ENCODE measurements around the gene AGAP1. TPM values are rescaled to one million over a fixed set of nuclear protein-coding genes. Genes with fewer than 3 reads are reported as not detected.

AGAP1 gene
- total and polyA plus RNA-seq, 2 donors from 2014 or later, result 8.1 to 44.5 TPM

DNA sequence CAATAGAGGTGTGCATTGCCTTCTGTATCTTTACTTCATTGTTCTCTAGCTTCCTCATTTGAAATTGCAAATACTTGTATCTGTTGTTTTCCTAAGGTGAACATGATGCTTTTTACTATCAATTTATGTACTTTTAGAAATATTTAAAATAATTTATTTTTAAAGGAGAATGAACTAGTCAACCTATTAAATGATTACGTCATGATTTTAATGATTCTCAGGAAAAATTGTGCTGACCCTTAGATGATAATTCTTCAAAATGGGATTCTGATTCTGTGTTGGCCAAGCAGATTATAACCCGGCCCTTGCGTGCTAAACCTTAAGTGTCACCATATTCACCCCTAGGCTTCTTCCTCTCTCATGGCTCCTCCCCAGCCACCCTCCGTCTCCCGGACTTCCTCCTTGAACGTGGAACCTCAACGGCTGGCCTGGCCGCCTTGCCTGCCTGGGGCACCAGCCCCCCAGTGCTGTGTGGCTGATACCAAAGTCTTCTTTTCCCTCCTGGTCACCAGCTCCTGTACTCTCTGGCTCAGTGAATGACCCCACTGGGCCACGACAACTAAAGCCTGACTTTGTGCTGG is 382.3 kb downstream of the AGAP1 start:
- no peaks in the 10 kb centered on the region for H3K4me1 ChIP-seq (ENCODE audit: control insufficient read depth in 2 of 3, insufficient read depth in 2 of 3, low read depth in 1 of 3, low read length in 3 of 3)
- TF ChIP-seq, protein P1, sequence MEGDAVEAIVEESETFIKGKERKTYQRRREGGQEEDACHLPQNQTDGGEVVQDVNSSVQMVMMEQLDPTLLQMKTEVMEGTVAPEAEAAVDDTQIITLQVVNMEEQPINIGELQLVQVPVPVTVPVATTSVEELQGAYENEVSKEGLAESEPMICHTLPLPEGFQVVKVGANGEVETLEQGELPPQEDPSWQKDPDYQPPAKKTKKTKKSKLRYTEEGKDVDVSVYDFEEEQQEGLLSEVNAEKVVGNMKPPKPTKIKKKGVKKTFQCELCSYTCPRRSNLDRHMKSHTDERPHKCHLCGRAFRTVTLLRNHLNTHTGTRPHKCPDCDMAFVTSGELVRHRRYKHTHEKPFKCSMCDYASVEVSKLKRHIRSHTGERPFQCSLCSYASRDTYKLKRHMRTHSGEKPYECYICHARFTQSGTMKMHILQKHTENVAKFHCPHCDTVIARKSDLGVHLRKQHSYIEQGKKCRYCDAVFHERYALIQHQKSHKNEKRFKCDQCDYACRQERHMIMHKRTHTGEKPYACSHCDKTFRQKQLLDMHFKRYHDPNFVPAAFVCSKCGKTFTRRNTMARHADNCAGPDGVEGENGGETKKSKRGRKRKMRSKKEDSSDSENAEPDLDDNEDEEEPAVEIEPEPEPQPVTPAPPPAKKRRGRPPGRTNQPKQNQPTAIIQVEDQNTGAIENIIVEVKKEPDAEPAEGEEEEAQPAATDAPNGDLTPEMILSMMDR (IDR thresholded peaks at IDR 0.05; ENCODE audit: borderline replicate concordance, extremely low read depth, insufficient read depth), result no peak
- no peak overlapping the region for H3K4me3 ChIP-seq (ENCODE audit: low read length in 3 of 3)
- H3K9me3 ChIP-seq (ENCODE audit: control insufficient read depth in 2 of 3, insufficient read depth in 1 of 3, low read length in 3 of 3), result no peaks in the 10 kb centered on the region
- intact Hi-C loops (cut with DNase I), result no loop called here
- H3K27ac ChIP-seq (ENCODE audit: low read depth in 2 of 2, low read length in 2 of 2), result no peak overlapping the region
- DNase-seq (no peak), FAIRE-seq (no peak)
- no peak overlapping the region for H3K9ac ChIP-seq (ENCODE audit: low read length in 3 of 3)
- H3K36me3 ChIP-seq (ENCODE audit: control insufficient read depth in 2 of 3, insufficient read depth in 3 of 3, low read length in 3 of 3), result no peaks in the 10 kb centered on the region
- H3K27me3 ChIP-seq (ENCODE audit: control insufficient read depth, insufficient read depth, low read length), result no peaks in the 10 kb centered on the region

DNA sequence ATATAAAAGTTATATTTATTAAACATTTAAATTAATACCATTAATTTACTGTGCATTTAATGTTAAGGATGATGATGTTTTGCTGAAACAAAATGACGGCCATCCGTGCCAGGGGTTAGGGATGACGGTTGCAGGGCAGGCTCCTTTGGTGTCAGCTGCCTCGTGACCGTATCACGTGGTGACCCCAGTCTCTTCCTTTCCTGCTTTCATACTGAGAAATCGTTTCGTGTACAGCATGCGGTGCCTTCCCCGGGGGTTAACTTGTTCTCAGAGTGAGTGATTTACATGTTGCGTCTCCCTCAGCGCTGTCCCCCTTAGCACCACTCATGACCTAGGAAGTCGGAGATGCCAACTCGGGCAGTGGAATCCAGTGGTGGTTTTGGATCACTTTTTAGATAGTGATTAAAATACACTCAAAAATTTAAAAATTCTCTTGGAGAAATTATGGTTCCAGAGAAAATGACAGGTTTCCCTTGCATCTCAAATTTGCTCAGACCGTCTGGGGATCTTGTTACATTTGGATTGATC is 383.5 kb downstream of the AGAP1 start:
- Histone ChIP-seq H3K27me3 (ENCODE audit: control insufficient read depth, insufficient read depth, low read length) (no peaks in the 10 kb centered on the region), H3K9ac (ENCODE audit: low read length in 3 of 3) (no peak overlapping the region), H3K27ac (ENCODE audit: low read depth in 2 of 2, low read length in 2 of 2) (no peak overlapping the region), H3K9me3 (ENCODE audit: control insufficient read depth in 2 of 3, insufficient read depth in 1 of 3, low read length in 3 of 3) (no peaks in the 10 kb centered on the region), H3K4me1 (ENCODE audit: control insufficient read depth in 2 of 3, insufficient read depth in 2 of 3, low read depth in 1 of 3, low read length in 3 of 3) (no peaks in the 10 kb centered on the region), H3K4me3 (ENCODE audit: low read length in 3 of 3) (no peak overlapping the region), H3K36me3 (ENCODE audit: control insufficient read depth in 2 of 3, insufficient read depth in 3 of 3, low read length in 3 of 3) (no peaks in the 10 kb centered on the region)
- TF ChIP-seq, protein P1 (IDR thresholded peaks at IDR 0.05; ENCODE audit: borderline replicate concordance, extremely low read depth, insufficient read depth), result no peak
- FAIRE-seq (no peak), DNase-seq (peak in 3 of 5 donors; percentile 18 to 30 (median 22))
- intact Hi-C loops (cut with DNase I), result no loop called here

GRCh38 chr2:235879116-235879515 is 385.3 kb downstream of the AGAP1 start:
- no peaks in the 10 kb centered on the region for H3K9me3 ChIP-seq (ENCODE audit: control insufficient read depth in 2 of 3, insufficient read depth in 1 of 3, low read length in 3 of 3)
- no peaks in the 10 kb centered on the region for H3K36me3 ChIP-seq (ENCODE audit: control insufficient read depth in 2 of 3, insufficient read depth in 3 of 3, low read length in 3 of 3)
- no peak for DNase-seq
- H3K4me3 ChIP-seq (ENCODE audit: low read length in 3 of 3), result no peak overlapping the region
- H3K27me3 ChIP-seq (ENCODE audit: control insufficient read depth, insufficient read depth, low read length), result no peaks in the 10 kb centered on the region
- H3K9ac ChIP-seq (ENCODE audit: low read length in 3 of 3), result no peak overlapping the region
- intact Hi-C loops (cut with DNase I), result no loop called here
- no peak for FAIRE-seq
- H3K27ac ChIP-seq (ENCODE audit: low read depth in 2 of 2, low read length in 2 of 2), result no peak overlapping the region
- TF ChIP-seq, protein P1 (IDR thresholded peaks at IDR 0.05; ENCODE audit: borderline replicate concordance, extremely low read depth, insufficient read depth), result no peak
- H3K4me1 ChIP-seq (ENCODE audit: control insufficient read depth in 2 of 3, insufficient read depth in 2 of 3, low read depth in 1 of 3, low read length in 3 of 3), result no peaks in the 10 kb centered on the region

Data from kidney (tissue), 14 donors.